NB4 (cell line): ENCODE data around the gene NR4A2.

Source experiments
- DNase-seq: peaks from one replicate; pipeline ENCODE4 v3.0.0; 2010; ENCODE audit warnings: low read depth
- H3K4me3 ChIP-seq: one replicate; pipeline ENCODE4 v1.5.1; 2011; ENCODE audit warnings: mild to moderate bottlenecking, low read depth, low read length, moderate library complexity
- CTCF ChIP-seq: IDR thresholded peaks from one replicate; pipeline ENCODE4 v1.5.1; 2012; ENCODE audit warnings: low read depth, low read length
- MAX ChIP-seq: IDR thresholded peaks from 2 replicates; pipeline ENCODE4 v1.6.1; 2011; ENCODE audit warnings: low read depth, low read length
- MYC ChIP-seq: IDR thresholded peaks from 2 replicates; pipeline ENCODE4 v1.6.1; 2011; ENCODE audit warnings: low read depth, low read length
- POLR2A ChIP-seq: IDR thresholded peaks from 2 replicates; pipeline ENCODE4 v1.6.1; 2011; ENCODE audit warnings: mild to moderate bottlenecking; ENCODE audit not compliant: insufficient read length; ENCODE audit errors: extremely low read depth

The NR4A2 gene

GRCh38 chr2:156332534-156333273 lies at the start of gene NR4A2:
TSS of gene NR4A2 (minus strand) at chr2:156332721. CDS start at chr2:156330186, 2,535 bp downstream.
- TF ChIP-seq POLR2A: peak; percentile 21
- TF ChIP-seq MYC: no peak; the same call in 1 of the 2 replicates
- TF ChIP-seq MAX: peak; percentile 59
- DNase-seq: peak; percentile 87
- H3K4me3 ChIP-seq: peak within 1 kb of the TSS; percentile 70

- TF ChIP-seq MAX (no peak), CTCF (no peak), POLR2A (no peak), MYC (no peak)
- H3K4me3 ChIP-seq: no peak overlapping the region
- no peak for DNase-seq
Measured at GRCh38 chr2:156380117-156380645, 47.7 kb upstream of the NR4A2 start.

- no peak for TF ChIP-seq MYC
- TF ChIP-seq MAX: no peak
- TF ChIP-seq CTCF: no peak
- no peak for TF ChIP-seq POLR2A
- no peak overlapping the region for H3K4me3 ChIP-seq
- no peak for DNase-seq
Measured at GRCh38 chr2:156379714-156380113, 47.2 kb upstream of the NR4A2 start.

- no peak for TF ChIP-seq MAX
- no peak for TF ChIP-seq MYC
- no peak for TF ChIP-seq POLR2A
- TF ChIP-seq CTCF: no peak
- peak; percentile 53 for DNase-seq
- H3K4me3 ChIP-seq: no peak overlapping the region
Measured at GRCh38 chr2:156379071-156379470, 46.5 kb upstream of the NR4A2 start.

GRCh38 chr2:156366753-156367152 lies 34.2 kb upstream of the NR4A2 start:
- DNase-seq: no peak
- no peak for TF ChIP-seq MYC
- TF ChIP-seq POLR2A: no peak
- no peak for TF ChIP-seq MAX
- no peak for TF ChIP-seq CTCF
- no peak overlapping the region for H3K4me3 ChIP-seq

- no peak for TF ChIP-seq MYC
- no peak for DNase-seq
- no peak overlapping the region for H3K4me3 ChIP-seq
Measured at GRCh38 chr2:156363141-156363540, 30.6 kb upstream of the NR4A2 start.
